Adrenal gland (tissue), 12 donors: ENCODE results near the gene MOB3B. TPM values are rescaled to one million over a fixed set of nuclear protein-coding genes. Genes with fewer than 3 reads are reported as not detected.

Source experiments
- DNase-seq, 7 donors: peaks; one replicate each; pipeline ENCODE4 v3.0.0-alpha.2; 2019 to 2020
- H3K27ac ChIP-seq, 5 donors: fragments of 200-600 bp; sonication (generic) in 4 of 5; 1 replicate in 3 of 5; 2 replicates in 2 of 5; pipeline versions ENCODE4 v1.5.1 to v1.8.0; 2016 to 2020; ENCODE audit warnings: mild to moderate bottlenecking in 1 of 5
- H3K27me3 ChIP-seq: fragments of 200-600 bp; 2 replicates; pipeline ENCODE4 v1.8.0; 2021
- H3K36me3 ChIP-seq, 2 donors: fragments of 200-600 bp; replicated peaks in 1 of 2; 1 replicate in 1 of 2; 2 replicates in 1 of 2; pipeline versions ENCODE4 v1.5.1 to v1.8.0; 2018 to 2022
- H3K4me1 ChIP-seq, 2 donors: fragments of 200-600 bp; replicated peaks in 1 of 2; 1 replicate in 1 of 2; 2 replicates in 1 of 2; pipeline versions ENCODE4 v1.5.1 to v1.8.0; 2018 to 2021
- H3K4me3 ChIP-seq, 4 donors: fragments of 200-600 bp; sonication (generic) in 3 of 4; one replicate each; pipeline ENCODE4 v1.5.1; 2016 to 2018
- H3K9me3 ChIP-seq, 3 donors: fragments of 200-600 bp; sonication (generic) in 1 of 3; replicated peaks in 1 of 3; 1 replicate in 2 of 3; 2 replicates in 1 of 3; pipeline versions ENCODE4 v1.5.1 to v1.8.0; 2016 to 2021
- CTCF ChIP-seq, 6 experiments: fragments of 450-650 bp in 4 of 6; fragments of 200-600 bp in 2 of 6; sonication (generic) in 1 of 6; IDR thresholded peaks; 1 replicate in 5 of 6; 2 replicates in 1 of 6; pipeline versions ENCODE4 v1.5.1 to v1.8.0; 2016 to 2021; ENCODE audit warnings: antibody characterized with exemption in 6 of 6, mild to moderate bottlenecking in 2 of 6, moderate library complexity in 1 of 6
- POLR2A ChIP-seq, 2 donors: fragments of 450-650 bp; IDR thresholded peaks; one replicate each; pipeline ENCODE4 v1.6.1; 2017; ENCODE audit warnings: antibody characterized with exemption in 2 of 2, mild to moderate bottlenecking in 2 of 2, moderate library complexity in 1 of 2
- WGBS, 4 donors: extraction: QIAGEN DNeasy Blood & Tissue Kit in 2 of 4; methylation state at CpG; one replicate each; pipeline versions ENCODE4 v1.1.5 to v1.1.7; 2013 to 2017; 5-methylcytosine and 5-hydroxymethylcytosine counted together
- intact Hi-C, 2 donors: fragments of 100-400 bp; cut with DNase I; formaldehyde crosslinking; loops; one replicate each; pipeline versions ENCODE4 v1.14.1 to v1.15.0; 2022 to 2023
- polyA plus RNA-seq, 3 donors: library from polyadenylated mRNA; stranded (reverse); fragments of 200-250 nt in 2 of 3; fragments of 350-450 nt in 1 of 3; fragmentation: Illumina TruSeq in 1 of 3; extraction: RNeasy Lipid Tissue Mini Kit (QIAGEN cat#74804) in 1 of 3; gene quantifications; one replicate each; pipeline ENCODE4 v1.2.3, GENCODE V29; 2013 to 2014
- total RNA-seq, 9 donors: library from RNA; depleted of rRNA in 4 of 9; stranded (reverse); fragments of >200 nt in 4 of 9; fragments of 120-200 nt in 1 of 9; fragmentation: NEBNext Ultra II Directional in 1 of 9; extraction: Animal tissue kit (Norgen Biotek cat#: 25700) in 1 of 9; gene quantifications; one replicate each; pipeline versions ENCODE4 v1.1.0 to v1.2.4, GENCODE V29; 2013 to 2023
- donor health status: healthy with polysubstance abuse.
- donor health status: Bipolar disorder and iron deficiency.
- donor health status: DM: yes; HTN: yes; CAD: no.
- donor health status: DM: no; HTN: no; CAD: no.
- donor health status: DM: no; HTN: no; CAD: no.
- donor health status: DM: yes; HTN: yes; CAD: no.

The MOB3B gene
- total and polyA plus RNA-seq, 12 donors, result 1.3 to 9.0 (median 3.4) TPM

- Histone ChIP-seq H3K36me3 (no peaks in the 10 kb centered on the region), H3K4me3 (no peak overlapping the region), H3K27ac (no peak overlapping the region), H3K27me3 (no peaks in the 10 kb centered on the region), H3K9me3 (no peaks in the 10 kb centered on the region), H3K4me1 (no peaks in the 10 kb centered on the region)
- WGBS, 4 donors, result 96 to 100% (median 97%) methylated on average over 1 of the region's 1 CpG
- TF ChIP-seq POLR2A (IDR thresholded peaks at IDR 0.05), result no peak
- no peak for TF ChIP-seq CTCF (IDR thresholded peaks at IDR 0.05)
- intact Hi-C loops, result no loop called here
- DNase-seq, result no peak
These were observed 146.1 kb downstream of the MOB3B start for GRCh38 chr9:27383524-27383923.

GRCh38 chr9:27382975-27383374, 146.6 kb downstream of the MOB3B start:
- no peaks in the 10 kb centered on the region for H3K27me3 ChIP-seq
- TF ChIP-seq POLR2A (IDR thresholded peaks at IDR 0.05) (no peak), CTCF (IDR thresholded peaks at IDR 0.05) (no peak)
- intact Hi-C loops, result no loop called here
- 86 to 96% (median 92%) methylated on average over 2 of the region's 2 CpGs for WGBS, 4 donors
- DNase-seq, result no peak
- no peak overlapping the region for H3K27ac ChIP-seq
- no peaks in the 10 kb centered on the region for H3K4me1 ChIP-seq
- H3K9me3 ChIP-seq, result no peaks in the 10 kb centered on the region
- H3K4me3 ChIP-seq, result no peak overlapping the region
- H3K36me3 ChIP-seq, result no peaks in the 10 kb centered on the region

GRCh38 chr9:27382308-27382707, 147.3 kb downstream of the MOB3B start:
- intact Hi-C loops, result no loop called here
- WGBS, 4 donors, result 65 to 92% (median 78%) methylated on average over 4 of the region's 4 CpGs
- no peaks in the 10 kb centered on the region for H3K9me3 ChIP-seq
- no peaks in the 10 kb centered on the region for H3K27me3 ChIP-seq
- H3K4me3 ChIP-seq, result no peak overlapping the region
- no peak overlapping the region for H3K27ac ChIP-seq
- TF ChIP-seq CTCF (IDR thresholded peaks at IDR 0.05) (no peak), POLR2A (IDR thresholded peaks at IDR 0.05) (no peak)
- no peaks in the 10 kb centered on the region for H3K36me3 ChIP-seq
- H3K4me1 ChIP-seq, result no peaks in the 10 kb centered on the region
- no peak for DNase-seq

GRCh38 chr9:27379311-27380251, 150.0 kb downstream of the MOB3B start:
- 81 to 86% (median 84%) methylated on average over 7 to 8 of the region's 8 CpGs for WGBS, 4 donors
- intact Hi-C loops, result no loop called here
- Histone ChIP-seq H3K4me3 (no peak overlapping the region), H3K27ac (no peak overlapping the region), H3K9me3 (no peaks in the 10 kb centered on the region), H3K36me3 (no peaks in the 10 kb centered on the region), H3K27me3 (no peaks in the 10 kb centered on the region), H3K4me1 (no peaks in the 10 kb centered on the region)
- TF ChIP-seq CTCF (IDR thresholded peaks at IDR 0.05), result no peak
- TF ChIP-seq POLR2A (IDR thresholded peaks at IDR 0.05), result no peak
- DNase-seq, result no peak
